K562 treated with DMSO at 1 percent for 48 hours (cell line): ENCODE data around the gene NEDD1. TPM values are rescaled to one million over a fixed set of nuclear protein-coding genes. Genes with fewer than 3 reads are reported as not detected.

Experiments
- total RNA-seq: library from RNA; unstranded; fragments of 300-600 nt; gene quantifications from 2 replicates; pipeline ENCODE4 v1.2.3, GENCODE V29; 2022; ENCODE audit warnings: low replicate concordance; ENCODE audit errors: extremely low read depth

The NEDD1 gene, protein sequence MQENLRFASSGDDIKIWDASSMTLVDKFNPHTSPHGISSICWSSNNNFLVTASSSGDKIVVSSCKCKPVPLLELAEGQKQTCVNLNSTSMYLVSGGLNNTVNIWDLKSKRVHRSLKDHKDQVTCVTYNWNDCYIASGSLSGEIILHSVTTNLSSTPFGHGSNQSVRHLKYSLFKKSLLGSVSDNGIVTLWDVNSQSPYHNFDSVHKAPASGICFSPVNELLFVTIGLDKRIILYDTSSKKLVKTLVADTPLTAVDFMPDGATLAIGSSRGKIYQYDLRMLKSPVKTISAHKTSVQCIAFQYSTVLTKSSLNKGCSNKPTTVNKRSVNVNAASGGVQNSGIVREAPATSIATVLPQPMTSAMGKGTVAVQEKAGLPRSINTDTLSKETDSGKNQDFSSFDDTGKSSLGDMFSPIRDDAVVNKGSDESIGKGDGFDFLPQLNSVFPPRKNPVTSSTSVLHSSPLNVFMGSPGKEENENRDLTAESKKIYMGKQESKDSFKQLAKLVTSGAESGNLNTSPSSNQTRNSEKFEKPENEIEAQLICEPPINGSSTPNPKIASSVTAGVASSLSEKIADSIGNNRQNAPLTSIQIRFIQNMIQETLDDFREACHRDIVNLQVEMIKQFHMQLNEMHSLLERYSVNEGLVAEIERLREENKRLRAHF
- not detected in 2 replicates for total RNA-seq

DNA sequence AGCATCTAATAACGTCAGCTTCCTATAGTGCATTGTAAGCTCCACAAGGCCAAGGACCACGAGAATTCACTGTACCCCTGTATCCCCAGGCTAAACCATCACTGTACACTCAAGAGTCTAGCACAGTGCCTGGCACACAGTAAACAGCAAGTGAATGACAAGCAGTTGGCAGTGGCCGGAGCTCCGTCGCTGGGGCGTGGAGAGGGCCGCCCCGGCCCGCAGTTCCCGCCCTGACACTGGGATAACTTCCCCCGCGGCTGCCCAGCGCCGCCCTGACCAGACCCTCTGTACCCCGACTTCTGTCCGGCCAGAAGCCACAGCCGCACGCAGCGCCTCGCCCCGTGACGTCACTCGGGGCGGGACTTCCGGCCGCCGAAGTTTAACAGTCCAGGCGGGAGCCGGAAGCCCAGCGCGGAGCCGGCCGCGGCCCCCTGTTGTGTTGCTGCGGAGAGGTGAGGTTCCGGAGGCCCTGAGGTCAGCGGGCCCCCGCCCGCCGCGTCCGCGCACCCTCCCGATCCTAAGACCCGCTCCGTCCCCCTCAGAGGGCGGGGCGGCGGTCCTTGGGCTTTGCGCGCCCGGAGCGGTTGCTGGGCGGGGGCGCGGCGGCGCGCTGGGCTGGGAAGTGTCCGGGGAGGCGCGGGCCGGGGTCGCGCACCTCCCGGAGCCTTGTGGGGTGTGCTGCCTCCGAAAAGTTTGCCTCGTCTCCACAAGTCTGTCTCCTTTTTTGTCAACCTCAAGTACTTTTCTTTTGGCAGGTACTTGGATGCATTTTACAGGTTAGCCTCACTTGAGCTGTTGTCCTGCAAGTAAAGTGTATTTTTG is at the start of gene NEDD1:
NEDD1 (plus strand) TSS at position 409 of the 822 bp plus-strand sequence. CDS start 2,503 bp downstream, outside the sequence.

